ENCODE measurements around the gene CDYL2.

- TF ChIP-seq CTCF (IDR thresholded peaks at IDR 0.05; ENCODE audit: low read depth, low read length) (no peak), POLR2A (IDR thresholded peaks at IDR 0.05; ENCODE audit: extremely low read depth, insufficient read length) (no peak), MYC (IDR thresholded peaks at IDR 0.05; ENCODE audit: low read depth, low read length) (no peak), MAX (IDR thresholded peaks at IDR 0.05; ENCODE audit: low read depth, low read length) (no peak)
These were observed 139.0 kb downstream of the CDYL2 start for GRCh38 chr16:80665356-80665755.

All from NB4 (cell line).